ENCODE data around the gene SPDYE2B.
"Not testable (repeated sequence)": the region's sequence is repeated elsewhere in the genome, so short reads cannot be mapped to it uniquely, and the experiment has no call there.

DNA sequence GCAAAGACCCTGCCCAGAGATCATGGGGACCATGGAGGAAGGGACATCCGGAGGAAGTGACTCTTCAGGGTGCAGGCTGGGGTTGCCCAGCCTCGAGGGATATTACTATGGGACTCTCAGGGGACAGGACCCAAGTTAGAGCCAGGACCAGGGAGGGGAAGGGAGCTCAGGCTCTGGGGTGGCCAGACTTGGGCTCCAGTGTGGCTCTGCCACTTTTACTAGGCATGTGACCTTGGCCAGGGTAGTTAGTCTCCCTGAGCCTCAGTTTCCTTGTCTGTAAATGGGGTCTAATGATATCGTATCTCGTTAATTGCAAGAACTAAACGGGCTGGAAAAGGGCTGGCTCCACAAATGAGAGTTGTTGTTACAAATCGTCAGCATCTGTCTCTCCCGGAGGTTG, 39.7 kb upstream of the SPDYE2B start:
- TF ChIP-seq, protein P1, sequence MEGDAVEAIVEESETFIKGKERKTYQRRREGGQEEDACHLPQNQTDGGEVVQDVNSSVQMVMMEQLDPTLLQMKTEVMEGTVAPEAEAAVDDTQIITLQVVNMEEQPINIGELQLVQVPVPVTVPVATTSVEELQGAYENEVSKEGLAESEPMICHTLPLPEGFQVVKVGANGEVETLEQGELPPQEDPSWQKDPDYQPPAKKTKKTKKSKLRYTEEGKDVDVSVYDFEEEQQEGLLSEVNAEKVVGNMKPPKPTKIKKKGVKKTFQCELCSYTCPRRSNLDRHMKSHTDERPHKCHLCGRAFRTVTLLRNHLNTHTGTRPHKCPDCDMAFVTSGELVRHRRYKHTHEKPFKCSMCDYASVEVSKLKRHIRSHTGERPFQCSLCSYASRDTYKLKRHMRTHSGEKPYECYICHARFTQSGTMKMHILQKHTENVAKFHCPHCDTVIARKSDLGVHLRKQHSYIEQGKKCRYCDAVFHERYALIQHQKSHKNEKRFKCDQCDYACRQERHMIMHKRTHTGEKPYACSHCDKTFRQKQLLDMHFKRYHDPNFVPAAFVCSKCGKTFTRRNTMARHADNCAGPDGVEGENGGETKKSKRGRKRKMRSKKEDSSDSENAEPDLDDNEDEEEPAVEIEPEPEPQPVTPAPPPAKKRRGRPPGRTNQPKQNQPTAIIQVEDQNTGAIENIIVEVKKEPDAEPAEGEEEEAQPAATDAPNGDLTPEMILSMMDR (IDR thresholded peaks at IDR 0.05) = not testable (repeated sequence)
- not testable (repeated sequence) for TF ChIP-seq EP300, POLR2A (IDR thresholded peaks at IDR 0.05)

Measured in sigmoid colon (tissue), 4 donors.